Measurements from ENCODE around the gene HECW1.

- TF ChIP-seq CTCF (conservative IDR thresholded peaks at IDR 0.05; ENCODE audit: low read length) (no peak), EZH2phosphoT487 (IDR thresholded peaks at IDR 0.05; ENCODE audit: borderline replicate concordance) (no peak)
Observed at GRCh38 chr7:43484678-43485395, 372.4 kb downstream of the HECW1 start.
